ENCODE results near the gene COA3. TPM values are rescaled to one million over a fixed set of nuclear protein-coding genes. Genes with fewer than 3 reads are reported as not detected.

COA3 gene
- polyA plus RNA-seq, 2 of the 4 experiments (the other 2 are of a cell fraction) = 126 to 131 TPM

DNA sequence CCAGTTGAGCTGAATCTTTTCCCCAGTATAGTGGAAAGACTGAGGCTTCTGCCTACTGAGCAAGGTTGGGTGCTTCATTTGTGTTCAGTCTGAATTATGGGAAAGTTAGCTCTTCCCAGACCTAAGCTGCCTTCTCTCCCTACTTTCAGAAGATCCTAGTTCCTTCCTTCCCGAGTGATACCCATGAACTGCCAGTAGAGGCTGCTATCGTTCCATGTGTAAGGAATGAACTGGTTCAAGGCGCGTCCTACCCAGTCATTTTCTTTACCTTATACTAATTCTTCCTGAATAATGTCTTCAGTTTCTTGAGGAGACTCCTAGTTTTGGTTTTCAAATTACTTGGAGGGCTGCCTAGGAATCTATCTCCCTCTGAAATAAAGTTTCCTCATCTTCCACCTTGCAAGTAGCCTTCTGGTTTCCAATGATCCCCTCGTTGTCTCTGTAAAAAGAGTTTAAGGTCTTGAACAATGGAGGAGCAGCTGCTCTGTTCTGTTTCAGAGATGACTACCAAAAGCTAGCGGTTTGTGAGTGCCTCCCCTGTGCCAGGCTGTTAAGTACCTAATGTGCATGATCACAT is 44.9 kb upstream of the COA3 start:
- POLR2A ChIA-PET = interaction anchor here (1.1 to 1.8 kb wide), 4 partner anchors 10 to 155 kb away, joined by 5 to 6 read pairs (median 5); partner anchors contain the start of genes BECN1, PSME3 and RPL27
- no peaks in the 10 kb centered on the region for H3K4me1 ChIP-seq
- no peak overlapping the region for H3K4me2 ChIP-seq
- no peak overlapping the region for H3K27ac ChIP-seq
- no peak for TF ChIP-seq FOSL2 (IDR thresholded peaks at IDR 0.05)
- no peak for TF ChIP-seq FOSL2 (CRISPR knock-in tag; IDR thresholded peaks at IDR 0.05)
- no peak for TF ChIP-seq TFCP2L1 (CRISPR knock-in tag; IDR thresholded peaks at IDR 0.05)
- no peak for TF ChIP-seq ZC3H11A (IDR thresholded peaks at IDR 0.05)
- TF ChIP-seq CTCF (IDR thresholded peaks at IDR 0.05) = peak; percentile 99
- TF ChIP-seq KDM5A (IDR thresholded peaks at IDR 0.05) = no peak
- peak; percentile 96 to 99 for TF ChIP-seq RAD21 (conservative IDR thresholded peaks at IDR 0.05 in 1 of 2, IDR thresholded peaks at IDR 0.05 in 1 of 2)
- TF ChIP-seq, protein P1, sequence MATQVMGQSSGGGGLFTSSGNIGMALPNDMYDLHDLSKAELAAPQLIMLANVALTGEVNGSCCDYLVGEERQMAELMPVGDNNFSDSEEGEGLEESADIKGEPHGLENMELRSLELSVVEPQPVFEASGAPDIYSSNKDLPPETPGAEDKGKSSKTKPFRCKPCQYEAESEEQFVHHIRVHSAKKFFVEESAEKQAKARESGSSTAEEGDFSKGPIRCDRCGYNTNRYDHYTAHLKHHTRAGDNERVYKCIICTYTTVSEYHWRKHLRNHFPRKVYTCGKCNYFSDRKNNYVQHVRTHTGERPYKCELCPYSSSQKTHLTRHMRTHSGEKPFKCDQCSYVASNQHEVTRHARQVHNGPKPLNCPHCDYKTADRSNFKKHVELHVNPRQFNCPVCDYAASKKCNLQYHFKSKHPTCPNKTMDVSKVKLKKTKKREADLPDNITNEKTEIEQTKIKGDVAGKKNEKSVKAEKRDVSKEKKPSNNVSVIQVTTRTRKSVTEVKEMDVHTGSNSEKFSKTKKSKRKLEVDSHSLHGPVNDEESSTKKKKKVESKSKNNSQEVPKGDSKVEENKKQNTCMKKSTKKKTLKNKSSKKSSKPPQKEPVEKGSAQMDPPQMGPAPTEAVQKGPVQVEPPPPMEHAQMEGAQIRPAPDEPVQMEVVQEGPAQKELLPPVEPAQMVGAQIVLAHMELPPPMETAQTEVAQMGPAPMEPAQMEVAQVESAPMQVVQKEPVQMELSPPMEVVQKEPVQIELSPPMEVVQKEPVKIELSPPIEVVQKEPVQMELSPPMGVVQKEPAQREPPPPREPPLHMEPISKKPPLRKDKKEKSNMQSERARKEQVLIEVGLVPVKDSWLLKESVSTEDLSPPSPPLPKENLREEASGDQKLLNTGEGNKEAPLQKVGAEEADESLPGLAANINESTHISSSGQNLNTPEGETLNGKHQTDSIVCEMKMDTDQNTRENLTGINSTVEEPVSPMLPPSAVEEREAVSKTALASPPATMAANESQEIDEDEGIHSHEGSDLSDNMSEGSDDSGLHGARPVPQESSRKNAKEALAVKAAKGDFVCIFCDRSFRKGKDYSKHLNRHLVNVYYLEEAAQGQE (IDR thresholded peaks at IDR 0.05) = no peak
- TF ChIP-seq CEBPB (IDR thresholded peaks at IDR 0.05) = no peak
- no peak for TF ChIP-seq ZNF302 (CRISPR knock-in tag; IDR thresholded peaks at IDR 0.05)
- TF ChIP-seq POLR2A (IDR thresholded peaks at IDR 0.05; ENCODE audit: low read length) = no peak
- peak; percentile 95 for TF ChIP-seq SMC3 (IDR thresholded peaks at IDR 0.05)
- no peak for TF ChIP-seq MAX (IDR thresholded peaks at IDR 0.05)
- CTCF ChIA-PET = interaction anchor here (0.6 to 20.4 kb wide), 56 partner anchors 10 to 351 kb away, joined by 3 to 372 read pairs (median 5); partner anchors contain the start of genes AARSD1, BECN1, PSME3 and RPL27
- ATAC-seq = peak; percentile 80 to 85
- H3K9me3 ChIP-seq = no peaks in the 10 kb centered on the region
- FAIRE-seq = peak; percentile 90
- 35% methylated on average over 6 of the region's 6 CpGs for WGBS (ENCODE audit: missing lambda C conversion rate)
- peak; percentile 82 to 91 for DNase-seq (ENCODE audit: low read depth in 1 of 2, low spot score in 1 of 2)
- no peak overlapping the region for H3K4me3 ChIP-seq

- CTCF ChIA-PET = interaction anchor here (0.9 to 20.4 kb wide), 29 partner anchors 8 to 352 kb away, joined by 3 to 372 read pairs (median 14); partner anchors contain the start of genes AARSD1, BECN1, PSME3 and RPL27
- 0 out of 6 replicates have a peak, but pooled peaks of 1 of the 2 experiments have one; percentile 6 for ATAC-seq
- DNase-seq (ENCODE audit: low read depth in 1 of 2, low spot score in 1 of 2) = no peak
- 80% methylated on average over 11 of the region's 11 CpGs for WGBS (ENCODE audit: missing lambda C conversion rate)
- Histone ChIP-seq H3K4me2 (no peak overlapping the region), H3K4me3 (no peak overlapping the region), H3K9me3 (no peaks in the 10 kb centered on the region), H3K27ac (no peak overlapping the region), H3K4me1 (no peaks in the 10 kb centered on the region)
- POLR2A ChIA-PET = interaction anchor here (1.7 to 1.8 kb wide), 2 partner anchors 18 to 156 kb away, joined by 5 to 6 read pairs; partner anchors contain the start of genes BECN1 and RPL27
- peak; percentile 74 for FAIRE-seq
- TF ChIP-seq EP300 (IDR thresholded peaks at IDR 0.05) = no peak
- TF ChIP-seq RAD21 (conservative IDR thresholded peaks at IDR 0.05 in 1 of 2, IDR thresholded peaks at IDR 0.05 in 1 of 2) = no peak
- no peak for TF ChIP-seq NFE2L2 (conservative IDR thresholded peaks at IDR 0.05; ENCODE audit: low read length)
- no peak for TF ChIP-seq HOXB13 (CRISPR knock-in tag; IDR thresholded peaks at IDR 0.05; ENCODE audit: low read depth)
- TF ChIP-seq HEYL (CRISPR knock-in tag; IDR thresholded peaks at IDR 0.05) = no peak
- no peak for TF ChIP-seq GATA3 (IDR thresholded peaks at IDR 0.05; ENCODE audit: borderline replicate concordance)
- TF ChIP-seq NPAS2 (CRISPR knock-in tag; IDR thresholded peaks at IDR 0.05; ENCODE audit: borderline replicate concordance) = no peak
- no peak for TF ChIP-seq CHD4 (IDR thresholded peaks at IDR 0.05; ENCODE audit: borderline replicate concordance)
- no peak for TF ChIP-seq TFCP2L1 (CRISPR knock-in tag; IDR thresholded peaks at IDR 0.05)
- TF ChIP-seq BHLHE40 (IDR thresholded peaks at IDR 0.05; ENCODE audit: low read depth, low read length) = no peak
- no peak for TF ChIP-seq HOXA7 (CRISPR knock-in tag; IDR thresholded peaks at IDR 0.05)
- TF ChIP-seq PBX3 (IDR thresholded peaks at IDR 0.05) = no peak
- no peak for TF ChIP-seq MAFK (IDR thresholded peaks at IDR 0.05; ENCODE audit: partially characterized antibody)
- no peak for TF ChIP-seq HMGXB4 (CRISPR knock-in tag; IDR thresholded peaks at IDR 0.05; ENCODE audit: borderline replicate concordance)
- no peak for TF ChIP-seq FOXS1 (CRISPR knock-in tag; IDR thresholded peaks at IDR 0.05)
- no peak for TF ChIP-seq FOSB (CRISPR knock-in tag; IDR thresholded peaks at IDR 0.05)
These were observed 43.6 kb upstream of the COA3 start for GRCh38 chr17:42841975-42842685.
